GM18519 (cell line): ENCODE results near the gene SPPL3.

Experiments
- ATAC-seq: cut with Tn5 transposase; IDR thresholded peaks from one replicate; pipeline ENCODE4 v1.9.1; 2021; ENCODE audit warnings: mild to moderate bottlenecking, moderate library complexity; ENCODE audit not compliant: unreplicated experiment, low FRiP score

The SPPL3 gene

DNA sequence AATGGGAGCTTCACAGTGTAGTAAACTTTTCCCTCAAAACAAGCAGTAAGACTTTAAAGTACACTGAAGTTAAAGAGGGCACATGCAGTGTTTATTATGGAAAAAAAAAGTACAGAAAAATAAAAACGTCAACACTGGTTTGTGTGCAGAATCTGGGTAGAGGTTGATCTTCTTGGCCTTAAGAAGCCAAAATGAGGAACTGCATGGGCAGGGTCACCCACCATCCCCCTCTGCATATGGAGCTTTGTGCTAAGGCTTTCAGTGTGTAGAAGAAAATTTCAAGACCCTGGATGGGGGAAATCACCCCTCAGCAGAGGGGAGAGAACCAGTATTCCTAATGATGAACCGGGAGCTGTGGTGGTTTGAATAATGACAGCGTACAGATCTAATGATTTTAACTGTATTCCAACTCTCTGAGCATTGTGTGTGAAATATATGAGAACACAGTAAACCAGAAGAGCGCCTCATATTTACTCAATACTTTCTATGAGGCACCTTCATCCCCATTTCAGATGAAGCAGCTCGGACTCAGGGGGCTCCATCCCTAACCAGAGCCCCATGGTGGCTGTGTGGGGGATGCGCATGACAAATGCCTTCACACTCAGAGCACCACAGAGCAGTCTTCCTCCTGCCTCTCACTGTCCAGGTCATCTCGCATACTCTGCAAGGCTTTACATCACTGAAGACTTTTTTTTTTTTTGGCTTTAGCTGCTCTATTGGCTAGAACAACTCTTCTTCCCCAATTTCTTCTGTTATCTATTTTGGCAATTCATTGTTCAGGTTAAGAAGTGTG is 145.2 kb downstream of the SPPL3 start:
- no peak for ATAC-seq

DNA sequence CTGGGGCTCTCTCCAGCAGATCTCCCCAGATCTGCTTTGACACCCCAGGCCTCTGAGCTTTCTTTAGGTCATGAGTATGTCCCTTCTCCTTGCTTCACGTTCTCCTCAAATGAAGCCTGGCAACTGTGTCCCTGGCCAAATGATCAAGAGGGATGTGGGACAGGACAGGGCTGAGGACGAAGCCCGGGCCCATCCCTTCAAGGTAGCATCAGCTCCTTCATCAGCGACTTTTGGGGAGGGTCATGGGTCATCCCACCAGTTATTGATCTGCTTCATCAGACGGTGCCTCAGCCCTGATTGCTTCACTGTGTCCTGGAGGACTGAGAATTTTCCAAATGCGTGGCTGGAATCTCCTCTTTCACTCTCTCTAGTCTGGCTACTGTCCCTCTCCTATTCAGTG is 146.2 kb downstream of the SPPL3 start:
- no peak for ATAC-seq

DNA sequence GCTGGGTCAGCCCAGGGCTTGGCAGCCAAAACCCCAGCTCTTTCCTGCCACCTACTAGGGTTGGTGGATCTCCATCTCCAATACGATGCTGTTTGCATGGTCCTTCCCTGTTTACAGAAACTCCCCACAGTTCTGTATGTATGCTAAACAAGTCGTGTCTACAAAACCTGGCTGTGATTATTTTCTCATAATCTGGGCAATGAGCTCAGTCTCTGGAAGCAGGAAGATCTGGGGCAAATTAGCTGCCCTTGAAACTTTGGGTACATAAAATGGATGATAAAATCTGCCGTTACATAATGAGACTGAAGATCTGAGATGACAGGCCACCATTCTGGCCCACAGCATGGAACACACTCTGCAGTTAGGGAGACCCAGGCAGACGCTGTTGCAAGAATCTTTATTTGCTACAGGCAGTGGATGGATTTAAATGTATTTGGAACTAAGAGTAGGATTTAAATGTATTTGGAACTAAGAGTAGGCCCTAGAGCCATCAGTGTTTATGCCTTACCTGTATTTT is 146.9 kb downstream of the SPPL3 start:
- no peak for ATAC-seq

DNA sequence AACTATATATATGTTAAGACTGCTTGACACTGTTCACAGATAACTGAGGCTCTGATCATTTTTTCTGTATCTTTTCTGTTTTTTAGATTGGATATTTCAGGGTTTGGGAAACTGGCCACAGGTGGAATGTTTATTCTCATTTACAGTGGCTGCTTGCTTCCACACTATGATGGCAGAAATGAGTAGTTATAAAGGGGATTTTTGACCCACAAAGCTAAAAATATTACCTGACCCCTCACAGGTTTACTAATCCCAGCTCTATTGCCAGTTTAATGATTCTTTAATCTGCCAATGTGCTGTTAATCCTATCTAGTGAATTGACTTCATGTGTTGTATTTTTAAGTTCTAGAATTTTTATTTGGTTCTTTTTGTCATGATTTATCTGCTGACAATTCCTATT is 148.9 kb downstream of the SPPL3 start:
- no peak for ATAC-seq

DNA sequence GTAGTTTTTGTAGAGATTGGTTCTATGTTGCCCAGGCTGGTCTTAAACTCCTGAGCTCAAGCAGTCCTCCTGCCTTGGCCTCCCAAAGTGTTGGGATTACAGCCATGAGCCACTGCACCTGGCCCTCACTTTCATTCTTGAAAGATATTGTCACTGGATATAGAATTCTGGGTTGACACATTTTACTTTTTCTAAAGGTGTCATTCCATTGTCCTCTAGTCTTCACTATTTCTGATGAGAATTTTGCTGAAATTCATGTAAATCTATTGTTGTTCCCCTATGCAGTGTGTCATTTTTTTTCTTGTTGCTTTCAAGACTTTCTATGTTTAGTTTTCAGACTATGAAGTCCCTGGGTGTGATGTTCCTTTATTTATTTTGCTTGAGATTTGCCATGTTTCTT is 149.4 kb downstream of the SPPL3 start:
- ATAC-seq = no peak

DNA sequence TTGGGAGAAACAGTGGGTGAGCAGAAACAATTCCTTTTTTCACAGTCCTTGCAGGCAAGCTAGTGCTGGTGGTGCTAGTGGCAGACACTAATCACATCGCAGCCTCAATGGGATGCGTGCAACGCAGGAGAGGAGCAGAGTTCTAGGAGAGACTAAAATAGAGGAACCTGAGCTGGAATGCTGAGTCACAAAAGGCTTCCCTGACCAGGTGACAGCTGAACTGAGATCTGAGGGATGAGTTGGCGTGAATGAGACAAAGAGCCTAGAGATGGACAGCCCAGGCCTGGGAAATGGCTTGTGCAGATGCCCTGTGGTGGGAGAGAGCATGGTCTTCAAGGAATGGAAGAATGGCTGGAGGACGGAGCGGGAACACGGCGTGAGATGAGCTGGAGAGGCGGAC is 152.8 kb downstream of the SPPL3 start:
- ATAC-seq = no peak

DNA sequence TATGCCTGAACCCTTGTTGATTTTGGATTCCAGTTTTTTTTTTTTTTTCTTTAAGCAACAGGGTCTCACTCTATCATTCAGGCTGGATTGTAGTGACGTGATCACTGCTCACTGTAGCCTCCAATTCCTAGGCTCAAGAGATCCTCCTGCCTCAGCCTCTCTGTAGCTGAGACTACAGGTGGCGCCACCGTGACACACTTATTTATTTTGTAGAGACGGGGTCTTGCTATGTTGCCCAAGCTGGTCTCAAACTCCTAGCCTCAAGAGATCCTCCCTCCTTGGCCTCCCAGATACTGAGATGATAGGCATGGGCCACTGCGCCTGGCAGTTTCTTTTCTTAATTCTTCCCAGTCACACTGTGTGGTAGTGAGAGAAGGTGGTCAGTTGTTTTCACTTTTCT is 153.4 kb downstream of the SPPL3 start:
- no peak for ATAC-seq

DNA sequence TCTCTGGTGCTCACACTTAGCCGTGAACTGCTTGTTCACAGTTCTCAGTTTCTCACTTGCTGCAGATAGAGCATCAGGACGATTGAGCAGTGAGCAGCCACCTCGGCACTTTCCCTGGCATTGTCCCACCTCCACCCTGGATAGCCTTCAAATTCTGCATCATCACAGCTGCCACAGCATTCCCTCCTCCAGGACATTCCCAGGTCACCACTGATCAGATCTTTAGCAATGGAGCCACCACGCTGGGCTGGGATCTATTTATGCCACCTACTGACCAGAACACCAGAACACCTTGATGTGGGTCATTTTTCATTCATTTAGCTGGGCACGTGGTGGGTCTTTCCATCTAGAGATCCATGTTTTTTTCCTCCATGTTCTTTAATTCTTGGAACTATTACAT is 154.9 kb downstream of the SPPL3 start:
- no peak for ATAC-seq

DNA sequence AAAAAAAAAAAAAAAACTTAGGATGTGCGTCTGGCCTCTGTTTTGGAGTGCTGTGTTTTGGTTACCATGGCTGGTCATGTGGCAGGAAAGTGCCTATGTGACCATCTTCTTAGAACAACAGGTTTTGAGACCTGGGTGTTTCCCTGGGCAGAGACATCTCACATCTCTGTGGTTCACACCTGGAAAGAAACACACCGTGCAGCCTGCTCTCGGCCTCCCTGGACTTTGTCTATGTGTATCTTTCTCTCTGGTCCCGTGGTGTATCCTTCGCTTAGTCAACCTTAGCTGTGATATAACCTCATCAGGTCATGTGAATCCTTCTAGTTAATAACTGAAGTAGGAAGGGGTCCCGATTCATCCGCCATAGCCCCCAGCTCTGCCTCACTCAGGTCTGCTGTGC is 155.9 kb downstream of the SPPL3 start:
- ATAC-seq = no peak

DNA sequence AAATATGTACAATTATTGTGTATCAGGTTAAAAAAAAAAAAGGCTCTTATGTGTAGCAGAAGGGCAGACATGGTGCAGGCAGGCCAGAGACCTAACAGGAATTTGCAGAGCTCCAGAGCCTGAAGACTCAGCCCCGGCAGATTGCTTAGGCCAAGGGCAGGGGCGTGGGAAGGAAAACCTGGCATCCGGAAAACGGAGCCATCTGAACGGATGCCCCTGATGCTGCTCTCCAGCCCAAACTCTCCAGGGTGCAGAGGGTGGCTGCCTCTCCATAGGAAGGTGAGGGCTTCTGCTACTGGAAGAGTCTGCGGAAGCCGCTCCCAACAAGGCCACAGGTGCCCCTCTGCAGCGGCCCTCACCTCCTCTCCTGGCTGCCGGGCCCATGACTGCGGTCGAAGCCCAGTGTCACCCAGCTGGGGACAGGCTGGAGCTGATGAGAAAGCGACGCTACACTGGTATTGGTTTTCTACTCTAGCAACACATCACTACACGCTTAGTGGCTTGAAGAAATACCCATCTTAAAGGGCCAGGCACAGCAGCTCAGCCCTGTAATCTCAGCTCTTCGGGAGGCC is 159.2 kb downstream of the SPPL3 start:
- ATAC-seq = no peak

DNA sequence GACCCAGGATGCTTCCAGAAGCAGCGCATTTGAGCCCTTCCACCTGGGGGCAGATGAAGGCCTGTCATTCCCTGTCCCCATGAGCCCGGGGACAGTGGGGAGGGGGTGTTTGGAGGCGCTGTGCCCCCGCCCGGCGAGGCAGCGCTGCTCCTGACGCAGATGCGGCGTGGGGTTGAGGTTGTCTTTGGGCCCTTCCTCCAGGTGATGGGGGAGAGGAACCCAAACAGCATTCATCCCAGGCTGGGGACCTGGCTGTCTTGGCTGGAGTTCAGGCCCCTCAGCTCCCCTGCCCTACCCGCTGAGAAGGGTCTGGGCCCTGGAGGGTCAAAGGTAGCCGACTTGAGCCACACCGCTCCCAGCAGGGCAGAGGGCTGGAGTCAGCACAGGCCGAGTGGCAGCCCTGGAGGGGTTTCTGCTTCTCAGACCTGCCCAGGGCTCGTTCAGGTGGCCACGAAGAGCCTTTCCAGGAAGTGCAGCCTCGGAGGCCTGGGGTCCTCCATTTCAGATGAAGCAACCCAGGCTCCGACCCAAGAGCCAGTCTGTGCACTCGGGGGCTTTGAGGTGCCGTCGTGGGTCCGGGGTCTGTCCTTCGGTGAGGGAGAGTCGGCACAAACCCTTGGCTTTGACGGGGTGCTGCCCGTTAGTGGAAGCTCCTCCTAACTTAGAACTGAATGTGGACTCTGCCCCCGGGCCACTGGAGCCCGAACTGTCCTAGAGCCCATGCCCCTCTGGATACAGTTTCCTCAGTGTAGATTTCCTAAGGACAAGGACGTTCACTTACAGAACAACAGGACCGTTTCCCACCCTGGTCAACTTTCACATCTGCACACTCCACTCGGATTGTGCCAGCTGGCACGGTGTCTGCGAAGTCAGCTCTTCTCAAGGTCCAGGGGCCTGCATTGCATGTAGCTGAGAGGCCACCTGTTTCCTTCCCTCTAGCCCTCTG is 162.4 kb downstream of the SPPL3 start:
- ATAC-seq = no peak

DNA sequence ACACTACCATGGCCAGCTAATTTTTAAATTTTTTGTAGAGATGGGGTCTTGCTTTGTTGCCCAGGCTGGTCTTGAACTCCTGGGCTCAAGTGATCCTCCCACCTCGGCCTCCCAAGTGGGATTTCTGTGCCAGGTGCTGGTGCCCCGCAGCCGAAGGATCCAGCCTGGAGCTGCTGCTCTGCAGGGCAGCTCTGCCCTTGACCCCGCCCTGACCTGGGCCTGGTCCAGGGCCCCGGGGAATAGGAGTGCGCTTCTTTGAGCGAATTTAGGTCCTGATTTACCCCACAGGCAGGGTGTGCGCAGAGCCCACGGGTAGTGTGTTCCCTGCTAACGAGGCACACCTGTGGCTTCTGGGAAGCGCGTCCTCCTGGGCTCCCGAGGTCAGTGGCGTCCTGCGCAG is 163.3 kb downstream of the SPPL3 start:
- no peak for ATAC-seq

DNA sequence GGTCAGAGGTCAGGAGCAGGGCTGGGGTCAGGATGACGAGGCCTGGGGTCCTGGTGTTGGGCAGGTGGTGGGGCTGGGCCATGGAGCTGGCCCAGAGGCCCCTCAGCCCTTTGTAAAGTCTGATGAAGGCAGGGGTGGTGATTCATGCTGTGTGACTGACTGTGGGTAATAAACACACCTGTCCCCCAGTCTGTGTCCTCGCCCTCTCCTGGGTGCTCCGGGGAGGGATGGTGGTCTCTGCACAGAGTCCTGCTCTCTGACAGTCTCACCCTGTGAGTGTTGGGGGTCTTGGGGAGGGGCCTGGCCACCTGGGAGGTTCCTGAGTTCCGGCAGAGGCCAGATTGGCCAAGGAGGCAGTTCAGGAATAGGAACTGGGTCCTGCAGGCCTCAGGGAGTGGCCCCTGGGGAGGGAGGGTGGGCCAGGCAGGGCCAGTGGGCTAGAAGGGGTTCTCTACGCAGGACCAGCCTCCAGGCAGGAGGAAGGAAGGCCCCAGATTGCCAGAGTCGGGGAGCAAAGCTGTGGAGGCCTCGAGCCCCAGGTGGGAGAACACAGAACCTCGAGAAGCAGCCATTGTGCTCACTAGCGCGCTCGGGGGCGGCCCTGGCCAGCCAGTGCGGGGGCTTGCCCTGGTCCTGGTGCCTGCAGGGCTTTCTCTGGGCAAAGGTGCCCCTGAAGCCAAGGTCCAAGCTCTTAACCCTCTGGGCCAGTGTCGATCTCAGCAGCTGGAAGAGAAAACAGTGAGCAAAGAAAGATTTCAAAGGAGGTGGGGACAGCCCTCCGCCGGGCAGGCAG is 164.1 kb downstream of the SPPL3 start:
- no peak for ATAC-seq

DNA sequence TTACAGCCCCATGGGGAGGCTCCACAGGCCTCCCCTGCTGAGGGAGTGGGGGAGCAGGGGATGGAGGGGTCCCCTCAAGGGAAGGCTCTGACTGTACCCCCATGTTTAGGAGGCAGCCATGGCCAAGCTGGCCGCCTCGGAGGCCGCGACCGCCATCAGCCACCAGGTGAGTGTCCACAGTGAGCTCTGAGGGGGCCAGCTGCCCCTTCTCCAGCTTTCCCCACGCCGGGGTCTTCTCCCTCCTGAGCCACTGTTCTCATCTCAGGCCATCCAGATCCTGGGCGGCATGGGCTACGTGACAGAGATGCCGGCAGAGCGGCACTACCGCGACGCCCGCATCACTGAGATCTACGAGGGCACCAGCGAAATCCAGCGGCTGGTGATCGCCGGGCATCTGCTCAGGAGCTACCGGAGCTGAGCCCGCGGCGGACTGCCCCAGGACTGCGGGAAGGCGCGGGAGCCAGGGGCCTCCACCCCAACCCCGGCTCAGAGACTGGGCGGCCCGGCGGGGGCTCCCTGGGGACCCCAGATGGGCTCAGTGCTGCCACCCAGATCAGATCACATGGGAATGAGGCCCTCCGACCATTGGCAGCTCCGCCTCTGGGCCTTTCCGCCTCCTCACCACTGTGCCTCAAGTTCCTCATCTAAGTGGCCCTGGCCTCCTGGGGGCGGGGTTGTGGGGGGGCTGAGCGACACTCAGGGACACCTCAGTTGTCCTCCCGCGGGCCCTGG is 165.0 kb downstream of the SPPL3 start:
- no peak for ATAC-seq

DNA sequence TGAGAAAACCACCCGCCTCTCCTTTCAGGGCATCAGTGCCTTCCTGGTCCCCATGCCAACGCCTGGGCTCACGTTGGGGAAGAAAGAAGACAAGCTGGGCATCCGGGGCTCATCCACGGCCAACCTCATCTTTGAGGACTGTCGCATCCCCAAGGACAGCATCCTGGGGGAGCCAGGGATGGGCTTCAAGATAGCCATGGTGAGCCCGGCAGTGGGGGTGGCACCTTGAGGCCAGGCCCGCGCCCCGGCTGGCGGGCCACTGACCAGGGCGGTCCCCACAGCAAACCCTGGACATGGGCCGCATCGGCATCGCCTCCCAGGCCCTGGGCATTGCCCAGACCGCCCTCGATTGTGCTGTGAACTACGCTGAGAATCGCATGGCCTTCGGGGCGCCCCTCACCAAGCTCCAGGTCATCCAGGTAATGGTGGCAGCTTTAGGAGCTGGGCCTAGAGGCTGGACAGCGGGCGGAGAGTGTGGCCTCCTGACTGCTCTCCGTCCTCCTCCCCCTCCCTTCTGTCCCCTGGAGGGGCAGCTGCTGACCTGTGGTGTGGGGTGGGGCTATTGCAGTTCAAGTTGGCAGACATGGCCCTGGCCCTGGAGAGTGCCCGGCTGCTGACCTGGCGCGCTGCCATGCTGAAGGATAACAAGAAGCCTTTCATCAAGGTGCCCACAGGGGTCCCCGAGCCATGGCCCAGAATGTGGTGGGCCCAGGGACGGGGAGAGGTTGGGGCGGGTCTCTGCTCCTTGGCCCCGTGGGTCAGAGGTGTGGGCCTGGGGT is 165.7 kb downstream of the SPPL3 start:
- ATAC-seq = no peak

DNA sequence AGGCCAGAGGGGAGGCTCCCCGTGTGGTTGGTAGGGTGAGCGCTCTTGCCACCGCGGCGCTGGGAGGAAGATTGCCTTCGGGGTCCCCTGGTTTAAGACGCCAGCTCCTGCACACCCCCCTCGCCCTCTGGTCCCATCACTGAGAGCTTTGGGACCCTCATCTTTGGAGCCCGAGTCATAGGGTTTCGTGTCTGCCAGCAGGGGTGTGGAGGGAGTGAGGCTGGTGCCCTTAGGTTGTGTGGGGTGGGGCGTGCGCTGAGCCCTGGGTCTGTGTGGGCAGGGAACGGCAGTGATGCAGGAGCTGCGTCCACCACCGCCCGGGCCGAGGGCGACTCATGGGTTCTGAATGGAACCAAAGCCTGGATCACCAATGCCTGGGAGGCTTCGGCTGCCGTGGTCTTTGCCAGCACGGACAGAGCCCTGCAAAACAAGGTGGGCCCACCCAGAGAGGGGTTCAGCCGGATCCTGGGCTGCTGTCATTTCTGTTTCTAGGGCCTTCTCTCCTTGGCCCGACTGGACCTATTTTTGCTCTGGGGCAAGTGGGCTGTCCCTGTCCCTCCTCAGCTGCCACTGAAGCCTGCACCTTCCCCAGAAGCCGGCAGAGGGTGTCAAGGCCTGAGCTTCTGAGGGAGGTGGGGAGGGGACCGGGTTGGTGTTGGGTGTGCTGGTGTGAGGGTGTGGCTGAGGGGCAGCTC is 166.5 kb downstream of the SPPL3 start:
- no peak for ATAC-seq

DNA sequence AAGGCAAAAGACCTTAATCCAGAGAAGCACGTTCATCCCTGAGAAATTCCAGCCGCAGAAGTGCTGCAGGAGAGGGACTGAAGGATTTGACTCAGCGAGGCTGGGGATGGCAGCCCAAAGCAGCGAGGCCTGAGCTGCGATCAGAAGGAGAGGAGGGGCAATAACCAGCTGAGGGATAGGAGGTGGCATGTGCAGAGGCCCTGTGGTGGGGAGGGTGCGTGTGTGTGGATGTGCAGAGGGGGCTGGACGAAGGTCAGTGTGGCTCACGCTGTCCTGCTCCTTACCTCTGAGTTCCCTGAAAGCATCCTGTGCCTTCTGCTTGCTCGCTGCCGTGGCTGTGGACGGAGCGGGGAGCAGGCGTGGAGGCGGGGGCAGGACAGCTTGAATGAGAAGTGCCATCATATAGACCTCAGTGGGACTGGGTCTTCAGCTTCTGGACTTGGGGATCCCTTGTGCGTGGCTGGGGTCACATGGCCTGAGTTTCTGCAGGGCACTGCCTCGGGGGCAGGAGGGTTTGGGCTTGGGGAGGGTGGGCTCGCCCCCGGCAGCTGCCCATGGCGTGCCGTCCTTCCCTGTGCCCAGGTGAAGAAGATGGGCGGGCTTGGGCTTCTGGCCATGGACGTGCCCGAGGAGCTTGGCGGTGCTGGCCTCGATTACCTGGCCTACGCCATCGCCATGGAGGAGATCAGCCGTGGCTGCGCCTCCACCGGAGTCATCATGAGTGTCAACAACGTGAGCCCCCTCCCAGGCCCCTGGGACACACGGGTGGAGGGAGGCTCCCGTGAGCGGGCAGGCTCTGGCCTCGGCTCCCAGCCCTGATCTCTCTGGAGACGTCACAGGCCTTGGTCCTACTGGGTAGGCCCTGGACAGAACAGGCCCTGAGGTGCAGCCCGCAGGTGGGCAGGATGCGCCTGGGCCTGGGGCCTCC is 167.5 kb downstream of the SPPL3 start:
- no peak for ATAC-seq
